Loucy (cell line): ENCODE results near the gene SERPINB6.
A peak's percentile ranks its signal among the peaks of the same experiment; 100 is the strongest.

Experiments used
- H2AFZ ChIP-seq: fragments of 200-600 bp; sonication (generic); 2 replicates; pipeline ENCODE4 v1.6.0; 2016; ENCODE audit warnings: antibody characterized with exemption, mild to moderate bottlenecking, low read length, moderate library complexity
- H3F3A ChIP-seq: fragments of 200-600 bp; 2 replicates; pipeline ENCODE4 v1.6.0; 2016; ENCODE audit warnings: antibody characterized with exemption, low read depth, mild to moderate bottlenecking
- H3K27me3 ChIP-seq: fragments of 200-600 bp; sonication (generic); 2 replicates; pipeline ENCODE4 v1.6.1; 2014; ENCODE audit warnings: low read length, mild to moderate bottlenecking; ENCODE audit not compliant: insufficient read depth, poor library complexity, severe bottlenecking
- H3K36me3 ChIP-seq: fragments of 200-600 bp; sonication (generic); 2 replicates; pipeline ENCODE4 v1.6.1; 2016; ENCODE audit warnings: low read length; ENCODE audit not compliant: insufficient read depth
- H3K4me1 ChIP-seq: fragments of 200-600 bp; sonication (generic); 2 replicates; pipeline ENCODE4 v1.5.1; 2014; ENCODE audit warnings: low read length, mild to moderate bottlenecking; ENCODE audit not compliant: insufficient read depth, poor library complexity, severe bottlenecking
- H3K4me2 ChIP-seq: fragments of 200-600 bp; sonication (generic); 2 replicates; pipeline ENCODE4 v1.6.0; 2014; ENCODE audit warnings: antibody characterized with exemption, low read length, low read depth, mild to moderate bottlenecking; ENCODE audit not compliant: poor library complexity, severe bottlenecking
- H3K4me3 ChIP-seq: fragments of 200-600 bp; sonication (generic); 2 replicates; pipeline ENCODE4 v1.5.1; 2014; ENCODE audit warnings: low read length, mild to moderate bottlenecking, mixed read lengths; ENCODE audit not compliant: poor library complexity, severe bottlenecking
- H3K79me2 ChIP-seq: fragments of 200-600 bp; sonication (generic); 2 replicates; pipeline ENCODE4 v1.6.1; 2014; ENCODE audit warnings: low read length; ENCODE audit not compliant: insufficient read depth
- H3K9ac ChIP-seq: fragments of 200-600 bp; sonication (generic); 2 replicates; pipeline ENCODE4 v1.6.0; 2014; ENCODE audit warnings: mild to moderate bottlenecking, low read depth, low read length, moderate library complexity; ENCODE audit not compliant: poor library complexity, severe bottlenecking
- H3K9me2 ChIP-seq: fragments of 200-600 bp; sonication (generic); replicated peaks from 2 replicates; pipeline ENCODE4 v1.6.1; 2016; ENCODE audit warnings: low read depth, low read length, mixed read lengths
- H3K9me3 ChIP-seq: fragments of 200-600 bp; sonication (generic); 2 replicates; pipeline ENCODE4 v1.6.1; 2014; ENCODE audit warnings: mild to moderate bottlenecking, antibody characterized with exemption, low read length, low read depth; ENCODE audit not compliant: insufficient read depth
- H4K20me1 ChIP-seq: fragments of 200-600 bp; sonication (generic); 2 replicates; pipeline ENCODE4 v1.6.0; 2014; ENCODE audit warnings: antibody characterized with exemption, low read length, mild to moderate bottlenecking; ENCODE audit not compliant: insufficient read depth, poor library complexity, severe bottlenecking
- CTCF ChIP-seq: fragments of 200-600 bp; sonication (generic); conservative IDR thresholded peaks from 2 replicates; pipeline ENCODE4 v1.5.1; 2014; ENCODE audit warnings: mild to moderate bottlenecking, antibody characterized with exemption, low read length
- EZH2phosphoT487 ChIP-seq: fragments of 200-600 bp; IDR thresholded peaks from 2 replicates; pipeline ENCODE4 v1.6.1; 2018; ENCODE audit warnings: antibody characterized with exemption, mild to moderate bottlenecking, moderate library complexity, borderline replicate concordance

SERPINB6 gene

GRCh38 chr6:2948228-2949025 lies 22.9 kb downstream of the SERPINB6 start:
- Histone ChIP-seq H3K4me2 (no peak overlapping the region), H2AFZ (no peak overlapping the region), H3K9me3 (no peaks in the 10 kb centered on the region), H3F3A (0 out of 2 replicates have a peak, but pooled peaks cover 5% of the 10 kb centered on the region), H3K9ac (no peak overlapping the region), H3K36me3 (no peaks in the 10 kb centered on the region), H3K27me3 (no peaks in the 10 kb centered on the region), H3K4me1 (peaks cover 22% of the 10 kb centered on the region), H3K4me3 (no peak overlapping the region), H3K79me2 (no peaks in the 10 kb centered on the region), H4K20me1 (no peaks in the 10 kb centered on the region), H3K9me2 (no peaks in the 10 kb centered on the region)
- TF ChIP-seq CTCF = no peak
- TF ChIP-seq EZH2phosphoT487 = no peak

GRCh38 chr6:2947445-2947844 lies 23.9 kb downstream of the SERPINB6 start:
- H3K9ac ChIP-seq = no peak overlapping the region
- no peaks in the 10 kb centered on the region for H3K9me2 ChIP-seq
- no peaks in the 10 kb centered on the region for H3K79me2 ChIP-seq
- no peaks in the 10 kb centered on the region for H3K36me3 ChIP-seq
- H3K4me1 ChIP-seq = peaks cover 30% of the 10 kb centered on the region
- H3K27me3 ChIP-seq = no peaks in the 10 kb centered on the region
- no peak for TF ChIP-seq EZH2phosphoT487
- TF ChIP-seq CTCF = no peak
- no peaks in the 10 kb centered on the region for H3K9me3 ChIP-seq
- no peaks in the 10 kb centered on the region for H4K20me1 ChIP-seq
- peaks cover 12% of the 10 kb centered on the region; the same call in 1 of the 2 replicates for H3F3A ChIP-seq
- H2AFZ ChIP-seq = peak overlapping the region; percentile 32; the same call in 1 of the 2 replicates
- H3K4me2 ChIP-seq = no peak overlapping the region
- no peak overlapping the region for H3K4me3 ChIP-seq

GRCh38 chr6:2945153-2945452 lies 26.3 kb downstream of the SERPINB6 start:
- no peaks in the 10 kb centered on the region for H3K27me3 ChIP-seq

More at GRCh38 chr6:2945153-2945452, 26.3 kb downstream of the SERPINB6 start:
- Histone ChIP-seq H3K36me3 (no peaks in the 10 kb centered on the region), H3K9me2 (no peaks in the 10 kb centered on the region), H3K79me2 (no peaks in the 10 kb centered on the region), H2AFZ (no peak overlapping the region), H3K9me3 (no peaks in the 10 kb centered on the region), H3K4me1 (peaks cover 44% of the 10 kb centered on the region), H4K20me1 (no peaks in the 10 kb centered on the region), H3F3A (peaks cover 12% of the 10 kb centered on the region; the same call in 1 of the 2 replicates), H3K4me3 (no peak overlapping the region), H3K9ac (no peak overlapping the region), H3K4me2 (no peak overlapping the region)
- TF ChIP-seq EZH2phosphoT487 (no peak), CTCF (no peak)
